ENCODE results near the gene PRUNE1.

DNA sequence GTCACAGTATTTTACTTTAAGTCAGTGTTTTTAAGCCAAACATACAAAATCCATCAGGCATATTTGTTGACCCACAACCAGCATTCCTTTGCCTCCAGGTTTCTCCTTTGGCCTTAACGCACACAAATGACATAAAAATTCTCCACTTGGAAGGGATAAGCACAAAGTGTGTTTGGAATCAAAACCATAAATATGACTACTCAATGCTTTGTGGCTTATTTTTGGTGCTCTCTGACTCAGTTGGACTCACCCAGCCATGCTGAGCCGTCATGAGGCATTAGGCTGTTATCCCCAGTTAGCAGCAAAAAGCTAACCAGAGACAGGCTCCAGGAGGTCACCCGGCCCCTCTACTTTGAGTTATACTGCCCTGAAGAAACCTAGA, 948 bp downstream of the PRUNE1 start:
- TF ChIP-seq, protein P1, sequence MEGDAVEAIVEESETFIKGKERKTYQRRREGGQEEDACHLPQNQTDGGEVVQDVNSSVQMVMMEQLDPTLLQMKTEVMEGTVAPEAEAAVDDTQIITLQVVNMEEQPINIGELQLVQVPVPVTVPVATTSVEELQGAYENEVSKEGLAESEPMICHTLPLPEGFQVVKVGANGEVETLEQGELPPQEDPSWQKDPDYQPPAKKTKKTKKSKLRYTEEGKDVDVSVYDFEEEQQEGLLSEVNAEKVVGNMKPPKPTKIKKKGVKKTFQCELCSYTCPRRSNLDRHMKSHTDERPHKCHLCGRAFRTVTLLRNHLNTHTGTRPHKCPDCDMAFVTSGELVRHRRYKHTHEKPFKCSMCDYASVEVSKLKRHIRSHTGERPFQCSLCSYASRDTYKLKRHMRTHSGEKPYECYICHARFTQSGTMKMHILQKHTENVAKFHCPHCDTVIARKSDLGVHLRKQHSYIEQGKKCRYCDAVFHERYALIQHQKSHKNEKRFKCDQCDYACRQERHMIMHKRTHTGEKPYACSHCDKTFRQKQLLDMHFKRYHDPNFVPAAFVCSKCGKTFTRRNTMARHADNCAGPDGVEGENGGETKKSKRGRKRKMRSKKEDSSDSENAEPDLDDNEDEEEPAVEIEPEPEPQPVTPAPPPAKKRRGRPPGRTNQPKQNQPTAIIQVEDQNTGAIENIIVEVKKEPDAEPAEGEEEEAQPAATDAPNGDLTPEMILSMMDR (conservative IDR thresholded peaks at IDR 0.05; ENCODE audit: low read length): no peak
- no peak for TF ChIP-seq EZH2phosphoT487 (IDR thresholded peaks at IDR 0.05; ENCODE audit: borderline replicate concordance)
